Activated naive CD8-positive, alpha-beta T cell treated with anti-CD3 and anti-CD28 coated beads, Interleukin-2, amount 50 U/mL, for 16 hours (primary cell): ENCODE data around the gene SMIM41.
A peak's percentile ranks its signal among the peaks of the same experiment; 100 is the strongest.

Experiments used
- DNase-seq: peaks from one replicate; pipeline ENCODE4 v3.0.0-alpha.2; 2020; ENCODE audit warnings: low read depth, low spot score

The SMIM41 gene

DNA sequence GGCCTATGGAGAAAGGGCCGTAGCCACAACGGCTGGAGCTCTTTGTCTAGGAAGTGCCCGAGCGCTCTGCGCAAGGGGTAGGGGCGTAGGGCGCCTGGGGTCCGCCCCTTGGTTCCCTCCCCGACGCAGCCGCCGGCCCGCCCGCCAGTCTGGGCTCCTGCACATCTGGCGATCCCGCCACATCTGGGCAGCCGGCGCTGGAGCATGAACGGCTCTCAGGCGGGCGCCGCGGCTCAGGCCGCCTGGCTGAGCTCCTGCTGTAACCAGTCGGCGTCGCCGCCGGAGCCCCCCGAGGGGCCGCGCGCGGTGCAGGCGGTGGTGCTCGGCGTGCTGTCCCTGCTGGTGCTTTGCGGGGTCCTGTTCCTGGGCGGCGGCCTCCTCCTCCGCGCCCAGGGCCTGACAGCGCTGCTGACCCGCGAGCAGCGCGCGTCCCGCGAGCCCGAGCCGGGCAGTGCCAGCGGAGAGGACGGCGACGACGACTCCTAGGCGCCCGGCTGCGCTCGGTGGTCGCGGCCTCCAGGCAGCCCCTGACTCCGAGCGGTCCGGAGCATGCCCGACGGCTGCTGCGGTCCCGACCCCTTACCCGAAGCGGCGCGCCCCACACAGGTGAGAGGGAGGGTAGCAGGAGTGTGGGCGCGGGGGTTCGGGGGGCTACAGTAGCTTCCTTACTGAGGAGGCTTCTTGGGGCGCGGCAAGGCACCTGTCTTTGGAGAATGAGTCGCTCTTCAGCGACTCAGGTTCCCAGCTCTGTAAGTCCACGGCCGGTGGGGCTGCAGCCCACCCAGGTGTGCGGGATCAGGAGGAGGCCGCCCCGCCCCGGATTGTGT is at the start of gene SMIM41:
Gene SMIM41 (plus strand): TSS at position 129 of the 827 bp plus-strand sequence. CDS start 76 bp downstream, at position 205.
- DNase-seq, result no peak

DNA sequence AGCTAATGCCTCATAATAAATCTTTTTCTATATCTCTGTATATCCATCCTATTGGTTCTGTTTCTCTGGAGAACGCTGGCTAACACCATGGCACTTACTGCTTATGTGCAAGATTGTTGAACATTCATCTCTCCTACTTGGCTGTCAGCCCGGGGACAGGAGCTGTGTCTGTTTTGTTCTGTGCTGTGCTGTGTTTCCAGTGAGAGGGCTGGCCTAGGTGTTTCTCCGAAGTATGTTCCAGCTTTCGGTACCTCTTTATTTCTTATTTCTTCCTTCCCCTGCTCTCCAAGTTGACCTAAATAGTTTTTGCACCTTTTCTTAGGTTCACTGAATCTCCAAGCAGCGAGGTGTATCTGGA is 47.1 kb upstream of the SMIM41 start:
- DNase-seq, result no peak

DNA sequence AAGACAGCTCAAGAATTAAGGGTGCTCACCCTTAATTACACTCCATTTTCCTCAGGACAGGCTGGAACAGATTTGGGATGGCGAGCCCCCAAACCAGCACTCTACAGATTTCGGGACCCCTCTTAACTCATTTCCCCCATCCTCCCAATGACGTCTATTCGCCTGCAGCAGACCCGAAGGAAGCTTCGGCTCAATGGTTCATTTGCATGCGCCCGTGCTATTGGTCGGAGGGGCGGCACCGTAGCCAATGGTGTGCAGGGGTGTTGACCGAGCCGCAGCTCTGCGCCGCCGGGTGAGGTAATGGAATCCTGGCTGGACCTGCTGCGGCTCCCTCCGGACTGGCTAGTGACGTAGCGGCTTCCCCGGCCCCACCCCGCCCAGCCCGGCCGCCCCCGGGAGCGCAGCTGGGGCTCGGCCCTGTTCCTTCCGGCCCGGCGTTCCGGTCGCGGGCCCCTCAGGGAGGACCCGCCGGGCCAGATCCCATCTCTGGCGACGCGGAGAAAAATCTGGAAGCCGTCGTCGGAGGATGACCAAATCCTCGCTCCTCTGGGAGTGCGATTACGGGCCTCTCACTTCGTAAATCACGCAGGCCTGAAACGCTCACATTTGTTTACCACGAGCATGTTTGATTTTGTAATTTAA is 46.6 kb upstream of the SMIM41 start:
- DNase-seq, result peak; percentile 70

DNA sequence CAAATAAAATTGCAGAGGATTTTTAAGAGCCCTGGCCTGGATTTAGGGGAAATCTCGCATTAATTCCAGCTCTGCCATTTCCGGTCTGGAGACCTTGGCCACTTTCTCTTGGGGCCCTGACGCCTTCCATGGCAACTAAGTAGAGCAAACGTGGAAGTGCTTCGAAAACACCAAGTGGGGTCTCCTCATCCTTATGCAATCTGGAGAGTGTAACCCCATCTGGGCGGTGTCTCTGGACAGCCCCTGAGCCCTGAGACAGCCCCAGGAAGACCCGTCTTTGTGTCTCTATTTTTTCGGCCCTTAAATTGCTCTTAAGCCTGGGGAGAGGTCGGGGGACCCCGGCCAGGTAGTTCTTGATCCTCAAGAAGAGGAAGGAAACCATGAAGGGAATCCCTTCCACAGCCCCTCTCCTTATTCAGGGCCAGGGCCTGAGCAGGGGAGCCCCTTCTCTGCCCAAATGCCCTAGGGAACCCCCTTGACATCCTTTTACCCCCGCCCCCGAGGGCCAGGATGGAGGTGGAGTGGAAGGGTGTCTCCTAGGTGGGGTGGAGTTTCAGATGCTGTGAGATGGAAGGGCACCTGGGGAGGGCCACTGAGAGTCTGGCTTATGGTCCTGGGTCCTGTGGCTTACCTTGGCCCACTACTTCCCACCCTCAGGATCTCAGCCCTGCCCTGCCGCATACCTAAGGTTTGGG is 45.9 kb upstream of the SMIM41 start:
- no peak for DNase-seq

DNA sequence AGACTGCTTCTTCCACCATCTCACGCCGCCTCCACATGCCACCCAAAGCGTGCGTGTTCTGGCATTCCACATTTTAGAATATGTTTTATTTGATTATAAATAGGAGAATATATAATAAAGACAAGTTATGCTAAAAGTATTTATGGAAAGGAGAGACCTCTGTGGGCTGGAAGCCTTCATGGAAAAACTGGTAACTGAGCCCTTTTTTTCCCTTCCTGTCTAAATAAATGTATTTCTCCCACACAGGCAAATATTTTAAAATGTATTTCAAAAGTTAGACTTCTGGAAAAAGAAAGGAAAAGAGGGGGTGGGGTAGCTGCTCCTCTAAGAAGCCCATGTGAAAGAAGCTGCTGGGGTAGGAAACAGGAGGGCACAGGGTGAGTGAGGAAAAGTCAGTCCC is 44.3 kb upstream of the SMIM41 start:
- DNase-seq, result no peak

DNA sequence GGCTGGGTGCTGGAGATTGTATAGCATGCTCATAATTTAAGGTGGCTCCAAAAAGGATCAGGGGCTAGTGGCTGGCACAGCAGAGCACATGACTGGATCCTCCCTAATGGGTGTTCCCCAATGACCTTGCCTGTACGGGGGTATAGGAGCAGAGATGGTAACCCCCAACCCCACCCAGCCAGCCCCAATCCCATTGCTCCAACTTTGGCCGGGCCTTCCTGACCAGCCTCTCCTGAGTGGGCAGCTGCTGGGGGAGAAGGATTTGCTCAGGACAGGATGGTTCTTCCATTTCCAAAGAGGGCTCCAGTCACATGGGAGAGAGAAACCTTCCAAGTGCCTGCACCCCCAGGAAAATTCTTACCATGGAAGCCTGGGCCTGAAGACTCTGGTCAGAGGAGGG is 43.6 kb upstream of the SMIM41 start:
- no peak for DNase-seq

DNA sequence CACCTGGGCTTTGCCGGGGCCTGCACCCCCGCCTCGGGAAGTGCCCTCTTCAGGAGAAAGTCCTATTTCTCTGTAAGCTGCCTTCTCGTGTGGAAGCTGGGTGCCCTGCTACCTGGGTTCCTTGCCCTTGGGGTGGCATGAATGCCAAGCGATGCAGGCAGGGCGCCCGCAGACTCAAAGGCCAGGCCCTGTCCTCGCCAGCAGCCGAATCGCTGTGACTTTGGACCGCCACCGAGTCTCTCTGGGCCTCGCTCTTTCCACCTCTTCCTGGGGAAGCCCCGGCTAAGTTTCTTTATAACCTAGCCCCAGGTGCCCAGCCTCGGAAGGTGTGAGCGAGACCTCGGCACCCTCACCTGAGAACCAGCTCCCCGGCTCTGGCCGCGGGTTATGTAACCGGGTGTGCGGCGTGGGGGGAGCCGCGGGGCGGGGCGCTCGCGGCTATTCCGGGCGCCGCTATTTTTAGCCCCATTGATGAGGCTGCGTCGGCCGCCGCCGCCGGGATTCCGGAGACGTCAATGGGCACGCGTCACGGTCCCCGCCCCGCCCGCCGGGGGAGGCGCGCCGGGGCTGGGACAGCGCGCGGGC is 42.8 kb upstream of the SMIM41 start:
- peak; percentile 45 for DNase-seq

DNA sequence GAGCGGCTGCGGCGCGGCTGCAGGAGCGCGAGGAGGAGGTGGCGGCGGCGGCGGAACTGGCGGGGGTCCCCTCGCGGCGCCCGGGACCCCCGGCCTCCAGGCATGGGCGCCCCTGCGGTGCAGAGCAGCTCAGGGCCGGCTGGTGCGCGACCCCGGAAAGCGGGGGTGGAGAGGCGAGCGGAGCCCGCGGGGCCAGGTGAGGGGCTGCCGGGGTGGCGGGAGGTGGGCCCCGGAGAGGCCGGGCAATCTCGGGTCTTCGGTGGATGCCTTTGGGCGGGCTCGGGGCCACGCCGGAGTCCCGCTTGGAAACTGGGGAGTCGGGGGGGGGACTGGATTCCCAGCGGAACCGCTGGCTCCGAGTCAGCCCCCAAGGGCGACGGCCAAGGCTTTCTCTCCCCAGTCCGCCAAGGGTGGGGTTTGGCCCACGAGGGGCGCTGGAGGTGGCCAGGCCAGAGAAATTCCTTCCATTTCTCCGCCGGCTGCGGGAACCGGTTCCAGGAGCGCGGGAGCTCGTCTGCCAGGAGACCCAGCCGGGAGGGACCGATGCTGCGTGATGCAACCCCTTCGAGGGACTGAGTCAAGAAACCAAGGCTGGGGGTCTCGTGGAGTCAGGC is 42.1 kb upstream of the SMIM41 start:
- DNase-seq, result no peak

DNA sequence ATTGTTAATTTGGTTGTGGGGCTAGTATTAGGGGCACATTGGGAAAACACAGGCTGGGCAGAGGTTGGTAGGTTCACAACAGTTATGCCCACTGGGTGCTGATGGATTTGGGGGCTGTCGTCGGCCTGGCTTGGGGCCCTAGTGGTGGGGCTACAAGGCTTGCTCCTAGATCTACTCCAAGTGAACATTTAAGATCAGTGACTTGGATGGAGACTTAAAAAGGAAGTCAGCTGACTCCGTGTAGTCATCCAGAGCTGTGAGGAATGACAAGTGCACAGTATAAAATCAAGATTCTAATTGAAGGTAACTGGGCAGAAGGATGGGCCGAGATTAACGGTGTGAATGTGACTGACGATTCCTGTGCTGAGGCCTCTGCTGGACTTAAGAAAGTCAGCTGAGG is 41.1 kb upstream of the SMIM41 start:
- no peak for DNase-seq

DNA sequence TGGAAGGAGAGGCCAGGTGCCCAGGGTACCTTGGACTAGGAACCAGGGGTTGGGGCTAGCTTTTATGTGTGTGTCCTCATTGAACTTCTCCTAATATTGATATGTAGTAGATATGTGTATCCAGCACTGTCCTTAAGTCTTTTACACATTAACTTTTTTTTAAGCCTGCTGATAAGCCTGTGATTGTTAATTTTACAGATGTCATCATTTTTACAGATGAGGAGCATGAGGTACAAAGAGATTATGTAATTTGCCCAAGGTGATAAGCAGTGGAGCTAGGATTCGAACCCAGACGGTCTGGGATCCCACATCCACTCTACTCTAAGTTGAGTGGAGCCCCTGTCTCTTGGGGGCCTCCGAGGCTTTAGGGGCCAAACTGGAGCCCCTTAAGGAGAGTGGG is 38.5 kb upstream of the SMIM41 start:
- no peak for DNase-seq

DNA sequence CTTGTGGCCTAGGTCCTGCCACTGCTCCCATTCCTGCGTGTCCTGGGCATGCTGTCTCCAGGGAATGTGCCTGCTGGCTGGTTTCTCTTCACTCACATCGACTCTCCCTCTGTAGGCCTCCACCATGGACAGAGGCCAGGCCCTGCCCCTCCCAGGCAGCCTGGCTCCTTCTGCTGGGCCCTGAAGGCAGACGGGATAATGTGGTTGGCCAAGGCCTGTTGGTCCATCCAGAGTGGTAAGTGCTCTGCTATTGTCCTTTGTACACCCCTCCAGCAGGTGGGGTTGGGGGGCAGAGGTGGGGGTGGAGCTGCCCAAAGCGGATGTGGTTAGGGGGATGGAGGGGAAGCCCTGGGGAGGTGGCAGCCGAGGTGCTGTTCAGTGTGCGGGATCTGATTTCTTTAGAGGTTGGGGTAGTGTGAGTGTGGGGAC is 37.8 kb upstream of the SMIM41 start:
- no peak for DNase-seq

DNA sequence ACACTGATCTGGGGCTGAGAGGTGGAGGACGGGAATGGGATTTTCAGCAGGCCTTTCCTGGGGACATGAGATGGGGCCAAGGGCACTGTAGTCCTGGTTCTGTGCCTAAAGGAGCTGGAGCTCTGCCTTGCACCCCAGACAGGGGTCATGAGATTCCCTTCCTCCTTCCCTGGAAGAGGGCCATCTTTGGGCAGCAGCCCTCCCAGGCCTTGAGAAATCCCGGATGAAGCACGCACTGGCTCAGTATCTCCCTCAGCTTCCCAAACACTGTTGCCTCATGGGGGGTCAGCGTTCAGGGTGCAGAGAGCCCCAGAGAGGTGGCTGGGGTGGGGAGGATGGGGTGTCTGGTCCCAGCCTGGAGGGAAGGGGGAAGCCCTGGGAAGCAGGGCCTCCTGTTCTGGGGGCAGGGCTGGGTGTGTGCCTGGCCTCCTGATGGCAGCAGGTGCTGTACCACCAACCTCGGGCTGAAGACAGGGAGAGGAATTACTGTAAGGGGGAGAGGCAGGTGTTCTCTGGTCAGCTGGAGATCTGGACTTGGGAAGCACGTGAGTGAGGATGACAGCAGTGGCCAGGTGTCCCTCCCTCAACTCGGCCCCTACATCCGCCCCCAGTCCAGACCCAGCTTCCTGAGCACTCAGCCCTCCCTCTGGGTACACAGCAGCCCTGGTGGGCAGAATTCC is 36.7 kb upstream of the SMIM41 start:
- no peak for DNase-seq

DNA sequence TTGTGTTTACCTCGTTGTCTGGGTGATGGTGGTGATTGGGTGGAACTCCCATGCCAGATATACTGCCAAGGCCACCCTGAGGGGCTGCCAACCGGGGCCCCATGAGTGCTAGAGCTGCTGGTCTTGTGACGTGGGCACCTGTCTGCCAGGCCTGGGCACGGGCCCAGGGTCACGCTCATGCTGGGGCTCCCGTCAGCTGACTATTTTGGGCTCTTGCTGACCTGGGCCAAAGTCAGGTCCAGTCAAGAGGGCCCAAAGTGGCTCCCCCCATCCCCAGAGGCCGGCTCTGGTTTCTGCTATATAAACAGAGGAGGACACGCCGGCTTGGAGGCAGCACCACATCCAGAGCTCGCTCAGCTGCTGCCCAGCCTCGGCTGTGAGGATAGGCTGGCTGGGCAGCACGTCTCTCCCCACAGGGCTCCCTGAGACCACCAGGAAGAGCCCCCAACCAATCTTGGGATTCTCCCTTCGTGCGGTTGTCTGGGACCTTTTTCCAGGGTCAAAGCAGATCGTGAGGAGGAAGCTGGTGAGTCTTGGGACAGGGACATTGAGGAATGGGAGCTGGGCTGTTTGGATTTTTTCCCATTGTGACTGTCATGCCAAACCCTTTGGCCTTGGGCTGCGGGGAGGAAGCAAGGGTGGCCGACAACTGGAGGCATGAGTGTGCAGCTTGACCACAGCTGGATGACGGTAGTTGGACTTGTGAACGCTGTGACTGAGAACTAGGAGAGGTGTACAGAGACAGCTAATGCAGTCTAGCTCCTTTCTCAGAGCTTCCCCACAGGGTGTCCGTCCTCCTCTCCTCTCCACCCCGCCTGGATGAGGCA is 35.9 kb upstream of the SMIM41 start:
- no peak for DNase-seq

DNA sequence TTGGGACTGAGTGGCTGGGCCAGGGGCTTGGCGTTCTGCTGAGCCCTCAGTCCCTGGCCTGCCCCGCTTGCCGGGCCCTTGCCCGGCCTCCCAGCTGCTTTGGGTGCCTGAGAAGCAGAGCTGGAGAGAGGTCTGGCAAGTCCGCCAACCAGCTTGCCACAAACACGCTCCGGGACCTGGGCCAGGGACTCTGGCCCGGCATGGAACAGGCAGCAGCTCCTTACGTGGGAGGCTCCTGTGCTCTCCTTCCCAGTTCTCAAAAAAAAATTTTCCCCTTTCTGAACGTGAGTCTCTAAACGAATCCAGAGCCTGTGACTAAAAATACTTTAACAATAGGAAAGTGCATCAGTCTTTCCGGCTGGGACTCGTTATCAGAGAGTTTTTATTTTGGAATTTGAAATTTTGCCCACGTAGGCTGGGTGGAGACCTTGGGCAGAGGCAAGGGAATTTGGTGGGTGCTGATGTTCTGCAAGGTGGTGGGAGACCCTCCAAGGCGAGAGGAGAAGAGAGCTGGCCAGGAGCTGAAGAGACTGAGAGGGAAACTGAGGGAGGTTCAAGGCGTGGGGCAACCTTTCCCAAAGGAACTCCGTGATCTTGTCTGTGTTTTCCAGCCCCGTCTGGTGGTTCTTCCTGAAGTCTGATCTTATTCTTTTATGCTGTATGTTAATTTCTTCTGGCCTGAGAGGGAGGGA is 35.1 kb upstream of the SMIM41 start:
- DNase-seq, result no peak

DNA sequence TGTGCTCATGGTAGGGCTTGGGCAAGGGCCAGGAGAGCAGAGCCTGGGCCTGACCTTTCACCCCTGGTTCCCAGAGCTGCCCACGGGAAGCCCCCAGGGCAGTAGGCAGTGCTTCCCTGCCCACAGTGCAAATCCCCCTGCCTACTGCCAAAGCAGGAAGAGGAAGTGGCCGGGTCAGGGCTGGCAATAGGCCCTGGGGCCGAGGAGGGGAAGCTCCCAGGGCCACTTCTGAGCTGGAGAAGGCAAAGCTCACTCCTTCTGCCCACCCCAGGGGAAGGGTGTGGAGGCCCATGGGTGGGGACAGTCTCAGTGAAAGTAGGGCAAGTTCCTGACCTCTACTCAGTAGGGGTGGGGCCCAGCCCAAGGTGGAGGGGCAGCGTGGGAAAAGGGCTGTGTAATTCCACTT is 33.7 kb upstream of the SMIM41 start:
- no peak for DNase-seq

DNA sequence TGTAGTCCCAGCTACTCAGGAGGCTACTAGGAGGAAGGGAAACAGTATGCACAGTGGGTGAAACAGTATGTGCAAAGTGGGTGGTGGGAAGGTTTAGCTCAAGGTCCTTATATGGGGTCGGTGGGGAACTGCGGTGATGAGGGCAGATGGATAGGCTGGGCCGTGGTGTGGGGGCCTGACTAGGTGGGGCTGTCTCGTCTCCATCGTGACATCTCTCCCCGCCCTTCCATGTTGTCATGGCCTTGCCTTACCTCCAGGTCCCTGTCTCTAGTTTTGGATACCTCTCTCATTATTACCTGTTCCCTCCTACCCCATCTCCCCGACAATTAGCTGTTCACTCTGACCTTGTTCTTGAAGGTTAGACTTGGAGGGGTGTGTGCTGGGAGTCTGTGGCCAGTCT is 32.6 kb upstream of the SMIM41 start:
- no peak for DNase-seq

DNA sequence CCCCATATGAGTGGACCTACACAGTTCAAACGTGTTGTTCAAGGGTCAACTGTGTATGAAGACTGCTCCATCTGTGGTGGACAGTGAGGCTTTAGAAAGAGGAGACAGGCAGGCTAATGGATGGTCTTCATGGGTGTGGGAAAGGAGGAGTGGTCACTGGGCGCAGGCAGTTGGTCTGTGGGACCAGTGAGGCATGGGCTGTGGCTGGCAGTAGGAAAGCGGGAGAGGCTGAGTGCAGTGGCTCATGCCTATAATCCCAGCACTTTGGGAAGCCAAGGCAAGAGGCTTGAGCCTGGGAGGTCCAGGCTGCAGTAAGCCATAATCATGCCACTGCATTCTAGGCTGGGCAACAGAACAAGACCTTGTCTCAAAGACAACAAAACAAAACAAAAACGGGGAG is 30.2 kb upstream of the SMIM41 start:
- DNase-seq, result no peak

DNA sequence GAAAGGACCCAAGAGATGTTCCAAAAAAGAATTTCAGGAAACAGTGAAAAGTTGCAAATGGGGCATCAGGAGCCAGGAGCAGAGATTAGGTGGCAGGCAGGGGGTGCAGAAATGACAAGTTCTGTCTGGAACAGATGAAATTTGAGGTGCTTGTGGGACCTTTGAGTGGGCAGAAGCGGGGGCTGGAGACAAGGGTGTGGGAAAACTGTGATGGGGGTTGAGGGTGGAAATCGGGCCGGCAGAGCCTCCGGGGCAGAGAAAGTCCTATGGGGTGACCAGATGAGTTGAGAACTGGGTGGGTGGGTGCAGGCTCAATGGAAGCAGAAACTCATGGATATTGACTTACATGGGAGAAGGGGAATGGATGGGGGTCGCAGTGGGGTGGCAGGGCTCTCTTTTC is 29.8 kb upstream of the SMIM41 start:
- no peak for DNase-seq

DNA sequence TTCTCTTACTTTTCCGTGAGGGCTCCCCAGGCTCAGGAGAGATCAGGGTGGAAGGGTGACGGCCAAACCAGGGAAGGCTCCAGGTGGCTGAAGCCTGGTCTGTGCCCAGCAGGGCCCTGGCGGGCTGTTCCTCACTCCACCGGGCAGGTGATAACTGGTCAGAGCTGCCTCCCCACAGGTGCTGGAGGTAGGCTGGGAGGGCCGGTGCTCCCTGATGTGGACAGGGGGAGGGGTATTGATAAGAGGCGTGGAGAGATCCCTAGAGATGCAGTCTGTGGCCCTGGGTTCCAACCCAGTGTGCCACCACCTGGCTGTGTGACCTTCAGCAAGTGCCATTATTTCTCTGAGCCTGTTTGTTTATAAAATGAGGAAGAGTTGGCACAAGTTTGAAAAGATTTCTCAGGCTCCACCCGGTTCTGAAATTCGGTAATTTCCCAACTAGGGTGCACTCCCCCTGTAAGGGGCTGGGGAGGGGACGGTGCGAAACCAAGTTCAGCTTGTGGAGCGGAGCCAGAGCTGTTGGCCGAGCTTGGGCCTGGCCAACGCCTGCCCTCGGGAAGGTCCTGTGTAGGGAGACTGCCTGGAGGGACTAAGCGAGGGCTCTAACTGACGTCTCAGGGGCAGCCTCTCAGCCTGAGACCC is 29.3 kb upstream of the SMIM41 start:
- no peak for DNase-seq
